ENCODE data around the gene PARM1.

The PARM1 gene

GRCh38 chr4:74921490-74921889 lies 11.4 kb upstream of the PARM1 start:
- Histone ChIP-seq H3K4me3 (ENCODE audit: low read length) (no peak overlapping the region), H2AFZ (ENCODE audit: low read depth, low read length) (no peak overlapping the region), H3K4me1 (ENCODE audit: insufficient read depth, low read length) (no peaks in the 10 kb centered on the region), H3K9me3 (ENCODE audit: low read length) (no peaks in the 10 kb centered on the region), H3K27me3 (ENCODE audit: insufficient read depth, low read length) (no peaks in the 10 kb centered on the region), H3K36me3 (ENCODE audit: insufficient read depth, low read length) (no peaks in the 10 kb centered on the region)

GRCh38 chr4:74926007-74926406 lies 6.9 kb upstream of the PARM1 start:
- Histone ChIP-seq H3K4me3 (ENCODE audit: low read length) (no peak overlapping the region), H3K4me1 (ENCODE audit: insufficient read depth, low read length) (no peaks in the 10 kb centered on the region), H3K9me3 (ENCODE audit: low read length) (no peaks in the 10 kb centered on the region), H3K36me3 (ENCODE audit: insufficient read depth, low read length) (no peaks in the 10 kb centered on the region), H3K27me3 (ENCODE audit: insufficient read depth, low read length) (no peaks in the 10 kb centered on the region), H2AFZ (ENCODE audit: low read depth, low read length) (no peak overlapping the region)

GRCh38 chr4:74930162-74930561 lies 2.8 kb upstream of the PARM1 start:
- Histone ChIP-seq H3K27me3 (ENCODE audit: insufficient read depth, low read length) (peaks cover 19% of the 10 kb centered on the region), H3K36me3 (ENCODE audit: insufficient read depth, low read length) (no peaks in the 10 kb centered on the region), H3K4me1 (ENCODE audit: insufficient read depth, low read length) (peaks cover 14% of the 10 kb centered on the region), H3K9me3 (ENCODE audit: low read length) (no peaks in the 10 kb centered on the region), H2AFZ (ENCODE audit: low read depth, low read length) (no peak overlapping the region), H3K4me3 (ENCODE audit: low read length) (no peak overlapping the region)

GRCh38 chr4:74931376-74931775 lies 1.5 kb upstream of the PARM1 start:
- Histone ChIP-seq H3K27me3 (ENCODE audit: insufficient read depth, low read length) (peaks cover 19% of the 10 kb centered on the region), H2AFZ (ENCODE audit: low read depth, low read length) (no peak overlapping the region), H3K36me3 (ENCODE audit: insufficient read depth, low read length) (no peaks in the 10 kb centered on the region), H3K9me3 (ENCODE audit: low read length) (no peaks in the 10 kb centered on the region), H3K4me1 (ENCODE audit: insufficient read depth, low read length) (peaks cover 14% of the 10 kb centered on the region), H3K4me3 (ENCODE audit: low read length) (no peak overlapping the region)

- Histone ChIP-seq H3K4me1 (ENCODE audit: insufficient read depth, low read length) (peaks cover 14% of the 10 kb centered on the region), H2AFZ (ENCODE audit: low read depth, low read length) (no peak overlapping the region), H3K36me3 (ENCODE audit: insufficient read depth, low read length) (no peaks in the 10 kb centered on the region), H3K4me3 (ENCODE audit: low read length) (no peak overlapping the region), H3K9me3 (ENCODE audit: low read length) (no peaks in the 10 kb centered on the region), H3K27me3 (ENCODE audit: insufficient read depth, low read length) (peaks cover 19% of the 10 kb centered on the region)
These were observed 906 bp upstream of the PARM1 start for GRCh38 chr4:74932010-74932409.

- Histone ChIP-seq H3K4me3 (ENCODE audit: low read length) (peak overlapping the region; percentile 52), H3K4me1 (ENCODE audit: insufficient read depth, low read length) (peaks cover 14% of the 10 kb centered on the region), H3K36me3 (ENCODE audit: insufficient read depth, low read length) (no peaks in the 10 kb centered on the region), H3K27me3 (ENCODE audit: insufficient read depth, low read length) (peaks cover 19% of the 10 kb centered on the region), H2AFZ (ENCODE audit: low read depth, low read length) (peak overlapping the region; percentile 96), H3K9me3 (ENCODE audit: low read length) (no peaks in the 10 kb centered on the region)
These were observed 673 bp downstream of the PARM1 start for GRCh38 chr4:74933562-74934015.

GRCh38 chr4:74934016-74934831 lies 1.3 kb downstream of the PARM1 start:
- no peaks in the 10 kb centered on the region for H3K36me3 ChIP-seq (ENCODE audit: insufficient read depth, low read length)
- peaks cover 14% of the 10 kb centered on the region for H3K4me1 ChIP-seq (ENCODE audit: insufficient read depth, low read length)
- peak overlapping the region; percentile 52 for H3K4me3 ChIP-seq (ENCODE audit: low read length)
- H3K9me3 ChIP-seq (ENCODE audit: low read length) = no peaks in the 10 kb centered on the region
- H3K27me3 ChIP-seq (ENCODE audit: insufficient read depth, low read length) = peaks cover 19% of the 10 kb centered on the region
- no peak overlapping the region for H2AFZ ChIP-seq (ENCODE audit: low read depth, low read length)

- Histone ChIP-seq H3K36me3 (ENCODE audit: insufficient read depth, low read length) (no peaks in the 10 kb centered on the region), H3K9me3 (ENCODE audit: low read length) (no peaks in the 10 kb centered on the region), H3K4me3 (ENCODE audit: low read length) (peak overlapping the region; percentile 52), H3K27me3 (ENCODE audit: insufficient read depth, low read length) (peaks cover 19% of the 10 kb centered on the region), H3K4me1 (ENCODE audit: insufficient read depth, low read length) (peaks cover 14% of the 10 kb centered on the region), H2AFZ (ENCODE audit: low read depth, low read length) (no peak overlapping the region)
These were observed 2.0 kb downstream of the PARM1 start for GRCh38 chr4:74934888-74935287.

GRCh38 chr4:74941123-74941522 lies 8.2 kb downstream of the PARM1 start:
- H3K9me3 ChIP-seq (ENCODE audit: low read length) = no peaks in the 10 kb centered on the region
- H3K27me3 ChIP-seq (ENCODE audit: insufficient read depth, low read length) = no peaks in the 10 kb centered on the region

GRCh38 chr4:74942251-74942917 lies 9.5 kb downstream of the PARM1 start:
- Histone ChIP-seq H3K27me3 (ENCODE audit: insufficient read depth, low read length) (no peaks in the 10 kb centered on the region), H3K4me1 (ENCODE audit: insufficient read depth, low read length) (no peaks in the 10 kb centered on the region), H3K4me3 (ENCODE audit: low read length) (no peak overlapping the region), H3K9me3 (ENCODE audit: low read length) (no peaks in the 10 kb centered on the region), H3K36me3 (ENCODE audit: insufficient read depth, low read length) (no peaks in the 10 kb centered on the region), H2AFZ (ENCODE audit: low read depth, low read length) (no peak overlapping the region)

More at GRCh38 chr4:74941123-74941522, 8.2 kb downstream of the PARM1 start:
- Histone ChIP-seq H3K4me1 (ENCODE audit: insufficient read depth, low read length) (no peaks in the 10 kb centered on the region), H3K4me3 (ENCODE audit: low read length) (no peak overlapping the region), H2AFZ (ENCODE audit: low read depth, low read length) (no peak overlapping the region), H3K36me3 (ENCODE audit: insufficient read depth, low read length) (no peaks in the 10 kb centered on the region)

GRCh38 chr4:74942918-74943253 lies 10.0 kb downstream of the PARM1 start:
- no peaks in the 10 kb centered on the region for H3K36me3 ChIP-seq (ENCODE audit: insufficient read depth, low read length)
- no peaks in the 10 kb centered on the region for H3K4me1 ChIP-seq (ENCODE audit: insufficient read depth, low read length)
- H3K4me3 ChIP-seq (ENCODE audit: low read length) = no peak overlapping the region
- H3K9me3 ChIP-seq (ENCODE audit: low read length) = no peaks in the 10 kb centered on the region
- H3K27me3 ChIP-seq (ENCODE audit: insufficient read depth, low read length) = no peaks in the 10 kb centered on the region
- H2AFZ ChIP-seq (ENCODE audit: low read depth, low read length) = no peak overlapping the region

GRCh38 chr4:74944354-74944793 lies 11.5 kb downstream of the PARM1 start:
- Histone ChIP-seq H3K4me3 (ENCODE audit: low read length) (no peak overlapping the region), H3K4me1 (ENCODE audit: insufficient read depth, low read length) (no peaks in the 10 kb centered on the region), H2AFZ (ENCODE audit: low read depth, low read length) (no peak overlapping the region), H3K9me3 (ENCODE audit: low read length) (no peaks in the 10 kb centered on the region), H3K27me3 (ENCODE audit: insufficient read depth, low read length) (no peaks in the 10 kb centered on the region), H3K36me3 (ENCODE audit: insufficient read depth, low read length) (no peaks in the 10 kb centered on the region)

GRCh38 chr4:74946196-74946595 lies 13.3 kb downstream of the PARM1 start:
- H3K4me1 ChIP-seq (ENCODE audit: insufficient read depth, low read length) = no peaks in the 10 kb centered on the region

More at GRCh38 chr4:74946196-74946595, 13.3 kb downstream of the PARM1 start:
- Histone ChIP-seq H2AFZ (ENCODE audit: low read depth, low read length) (no peak overlapping the region), H3K36me3 (ENCODE audit: insufficient read depth, low read length) (no peaks in the 10 kb centered on the region), H3K27me3 (ENCODE audit: insufficient read depth, low read length) (no peaks in the 10 kb centered on the region), H3K9me3 (ENCODE audit: low read length) (no peaks in the 10 kb centered on the region), H3K4me3 (ENCODE audit: low read length) (no peak overlapping the region)

Measured in neuron (in vitro differentiated cells).